K562 (cell line): Measurements from ENCODE around the gene ATRNL1. TPM values are rescaled to one million over a fixed set of nuclear protein-coding genes. Genes with fewer than 3 reads are reported as not detected.

Experiments
- ATAC-seq: fragments of 200-7000 bp; cut with Tn5 transposase; 3 replicates; pipeline ENCODE4 v1.9.1; 2020; ENCODE audit warnings: moderate library complexity
- BruUV-seq: library from RNA; stranded (reverse); fragments of 400-500 nt; replicated peaks from 2 replicates; lab custom pipeline; 2021; lab: Mats Ljungman, UMichigan
- CTCF ChIA-PET: fragments of 300-600 bp; formaldehyde crosslinking; extraction: SDS; loops from one replicate; lab custom pipeline; 2021; ENCODE audit warnings: low intra/inter-chr PET ratio; lab: Yijun Ruan, JAX
- POLR2A ChIA-PET: fragments of 300-600, 350-650 bp; sonication (Branson Sonifier 250); formaldehyde crosslinking; extraction: SDS; loops from one replicate; lab custom pipeline; 2021; ENCODE audit warnings: antibody characterized with exemption, inconsistent platforms; lab: Yijun Ruan, JAX
- DNase-seq, 4 experiments: peaks; one replicate each; pipeline versions ENCODE4 v3.0.0 to v3.0.0-alpha.2; 2011 to 2018; ENCODE audit warnings: low spot score in 3 of 4, mixed read lengths in 3 of 4; ENCODE audit errors: extremely low read depth in 1 of 4
- FAIRE-seq: peaks from 2 replicates; lab custom pipeline; 2011; peaks lifted over from hg19 to GRCh38; lab: Jason Lieb, UNC
- H2AFZ ChIP-seq: 2 replicates; pipeline ENCODE4 v1.6.0; 2011; ENCODE audit warnings: low read depth, low read length, control low read depth, inconsistent platforms
- H3K27ac ChIP-seq: fragments of 200-600 bp; 3 replicates; pipeline ENCODE4 v1.8.0; 2011; ENCODE audit warnings: low read depth, mild to moderate bottlenecking, control low read depth, inconsistent platforms, low read length, moderate library complexity, mixed read lengths; ENCODE audit errors: extremely low read depth
- H3K27me3 ChIP-seq, 2 experiments: fragments of 300-600 bp in 1 of 2; 2 replicates in 1 of 2; 3 replicates in 1 of 2; pipeline versions ENCODE4 v1.6.0 to v1.8.0; 2011; ENCODE audit warnings: inconsistent platforms in 2 of 2, low read length in 2 of 2, mild to moderate bottlenecking in 1 of 2, mixed read lengths in 1 of 2, moderate library complexity in 1 of 2; ENCODE audit not compliant: control insufficient read depth in 2 of 2, insufficient read depth in 2 of 2
- H3K36me3 ChIP-seq: fragments of 300-600 bp; 3 replicates; pipeline ENCODE4 v1.8.0; 2011; ENCODE audit warnings: mild to moderate bottlenecking, low read length, inconsistent platforms; ENCODE audit not compliant: control insufficient read depth, insufficient read depth
- H3K4me1 ChIP-seq, 2 experiments: fragments of 200-600 bp in 1 of 2; replicated peaks in 1 of 2; 2 replicates in 1 of 2; 3 replicates in 1 of 2; pipeline versions ENCODE4 v1.5.1 to v1.8.0; 2011; ENCODE audit warnings: inconsistent platforms in 2 of 2, low read length in 2 of 2, mild to moderate bottlenecking in 1 of 2, mixed read lengths in 1 of 2, moderate library complexity in 1 of 2; ENCODE audit not compliant: control insufficient read depth in 2 of 2, insufficient read depth in 2 of 2
- H3K4me2 ChIP-seq: 2 replicates; pipeline ENCODE4 v1.6.1; 2011; ENCODE audit warnings: low read length, control low read depth, inconsistent platforms, mixed read lengths; ENCODE audit not compliant: insufficient read depth
- H3K4me3 ChIP-seq: fragments of 200-600 bp; sonication (generic), shearing (Covaris generic); 2 replicates; pipeline ENCODE4 v1.5.1; 2016; ENCODE audit warnings: control low read depth, inconsistent platforms
- H3K79me2 ChIP-seq: fragments of 200-600 bp; 3 replicates; pipeline ENCODE4 v1.8.0; 2011; ENCODE audit warnings: low read length, inconsistent platforms; ENCODE audit not compliant: control insufficient read depth, insufficient read depth
- H3K9ac ChIP-seq, 2 experiments: 2 replicates each; pipeline versions ENCODE4 v1.6.0 to v1.6.1; 2011; ENCODE audit warnings: low read depth in 2 of 2, low read length in 2 of 2, control low read depth in 1 of 2, inconsistent platforms in 1 of 2, mild to moderate bottlenecking in 1 of 2, mixed read lengths in 1 of 2; ENCODE audit not compliant: insufficient read depth in 1 of 2
- H3K9me1 ChIP-seq: one replicate; pipeline ENCODE4 v1.6.0; 2011; ENCODE audit warnings: inconsistent platforms, mild to moderate bottlenecking, low read length, moderate library complexity; ENCODE audit not compliant: control insufficient read depth, insufficient read depth
- H3K9me3 ChIP-seq: replicated peaks from 2 replicates; pipeline ENCODE4 v1.5.1; 2011; ENCODE audit warnings: low read depth, low read length, inconsistent platforms; ENCODE audit not compliant: control insufficient read depth, insufficient read depth
- H4K20me1 ChIP-seq: replicated peaks from 2 replicates; pipeline ENCODE4 v1.6.1; 2011; ENCODE audit warnings: low read length, inconsistent platforms, mixed read lengths; ENCODE audit not compliant: control insufficient read depth, insufficient read depth
- ADNP ChIP-seq: fragments of 200-800 bp; sonication (Bioruptor generic); IDR thresholded peaks from 2 replicates; pipeline ENCODE4 v1.6.1; 2016; ENCODE audit warnings: missing genetic modification characterization, missing compliant biosample characterization
- BRF2 ChIP-seq: IDR thresholded peaks from 3 replicates; pipeline ENCODE4 v1.6.1; 2011; ENCODE audit warnings: borderline replicate concordance, mild to moderate bottlenecking; ENCODE audit not compliant: insufficient read length, insufficient read depth
- E2F1 ChIP-seq: sonication (generic); formaldehyde crosslinking; IDR thresholded peaks from 2 replicates; pipeline ENCODE4 v1.8.1; 2023; ENCODE audit warnings: mild to moderate bottlenecking, missing genetic modification reagents, moderate library complexity
- HINFP ChIP-seq: fragments of 450-650 bp; conservative IDR thresholded peaks from 2 replicates; pipeline ENCODE4 v1.6.1; 2016; ENCODE audit warnings: missing genetic modification characterization, low read depth, mild to moderate bottlenecking, control low read depth, missing compliant biosample characterization
- KAT2B ChIP-seq: IDR thresholded peaks from one replicate; pipeline ENCODE4 v1.6.1; 2012; ENCODE audit warnings: low read depth, mild to moderate bottlenecking, control low read depth, inconsistent platforms, low read length, moderate library complexity
- PPARD ChIP-seq: fragments of 250-450 bp; sonication (Bioruptor Pico); IDR thresholded peaks from 2 replicates; pipeline ENCODE4 v1.8.0; 2022; ENCODE audit warnings: inconsistent platforms, mild to moderate bottlenecking, moderate library complexity
- SIN3A ChIP-seq, 2 experiments: fragments of 150-350 bp in 1 of 2; IDR thresholded peaks; 2 replicates each; pipeline ENCODE4 v1.6.1; 2011 to 2016; ENCODE audit warnings: borderline replicate concordance in 2 of 2, low read depth in 2 of 2, low read length in 2 of 2, mild to moderate bottlenecking in 2 of 2, moderate library complexity in 2 of 2; ENCODE audit not compliant: control insufficient read depth in 1 of 2
- SNRNP70 ChIP-seq: fragments of 200-400 bp; formaldehyde crosslinking; optimal IDR thresholded peaks from 2 replicates; pipeline ENCODE3; 2017; ENCODE audit warnings: low read depth, low read length
- SP1 ChIP-seq: sonication (generic); formaldehyde crosslinking; IDR thresholded peaks from 2 replicates; pipeline ENCODE4 v1.8.1; 2022; ENCODE audit warnings: mild to moderate bottlenecking, missing genetic modification reagents
- ZNF311 ChIP-seq: fragments of 250-450 bp; sonication (Bioruptor Pico); IDR thresholded peaks from 2 replicates; pipeline ENCODE4 v1.4.0; 2020; ENCODE audit warnings: mild to moderate bottlenecking, moderate library complexity
- WGBS: fragments of 100-300 bp; shearing (Covaris generic); methylation state at CpG from one replicate; pipeline ENCODE4 v1.1.6; 2016; ENCODE audit warnings: low coverage, mixed read lengths; ENCODE audit not compliant: insufficient coverage; ENCODE audit errors: missing lambda C conversion rate; 5-methylcytosine and 5-hydroxymethylcytosine counted together
- in situ Hi-C: fragments of 300-500 bp; cut with MboI; formaldehyde crosslinking; loops from 4 replicates; pipeline ENCODE4 v1.15.0; 2018; ENCODE audit warnings: inconsistent platforms, mixed read lengths
- intact Hi-C: fragments of 100-400 bp; cut with micrococcal nuclease; formaldehyde crosslinking; loops from 2 replicates; pipeline ENCODE4 v1.14.2; 2022
- polyA plus RNA-seq, 8 experiments: library from polyadenylated mRNA; depleted of rRNA in 4 of 8; stranded (reverse) in 5 of 8; unstranded in 3 of 8; fragments of >200 nt; fragmentation: Nextera tagmentation in 2 of 8; fragmentation: Illumina TruSeq in 1 of 8; extraction: Ambion mirVana in 2 of 8; extraction: Trizol in 1 of 8; gene quantifications; 2 replicates each; pipeline versions ENCODE4 v1.2.1 to v1.2.3, GENCODE V29; 2011 to 2014; ENCODE audit warnings: inconsistent platforms in 1 of 8, missing spikeins in 1 of 8
- total RNA-seq, 7 experiments: library from RNA; depleted of rRNA in 6 of 7; stranded (reverse); fragments of >200 nt in 6 of 7; fragmentation: Illumina TruSeq in 2 of 7; extraction: Trizol in 2 of 7; gene quantifications; 2 replicates each; pipeline versions ENCODE4 v1.2.1 to v1.2.3, GENCODE V29; 2011 to 2021; ENCODE audit warnings: low replicate concordance in 1 of 7
- TF ChIP-seq, protein P1 (sequence below), 2 experiments: fragments of 150-350 bp in 1 of 2; IDR thresholded peaks; 2 replicates each; pipeline ENCODE4 v1.6.1; 2012 to 2016; ENCODE audit warnings: low read depth in 2 of 2, low read length in 2 of 2, mild to moderate bottlenecking in 1 of 2, moderate library complexity in 1 of 2

The ATRNL1 gene
- total and polyA plus RNA-seq, 9 of the 15 experiments (the other 6 are each of a cell fraction or from before 2014, with no cell fraction given) = 0.18 TPM; not detected in 8

GRCh38 chr10:115773832-115774231, 680.7 kb downstream of the ATRNL1 start (continued):
- TF ChIP-seq HINFP (tag) = no peak
- TF ChIP-seq ADNP = no peak
- TF ChIP-seq, all 486 proteins: peak for 0

- Histone ChIP-seq H3K9ac (no peak overlapping the region), H3K4me3 (no peak overlapping the region), H3K4me2 (no peak overlapping the region), H3K79me2 (no peaks in the 10 kb centered on the region), H3K36me3 (no peaks in the 10 kb centered on the region), H3K4me1 (no peaks in the 10 kb centered on the region), H3K27ac (no peak overlapping the region), H3K9me3 (no peaks in the 10 kb centered on the region), H2AFZ (no peak overlapping the region), H4K20me1 (no peaks in the 10 kb centered on the region), H3K27me3 (no peaks in the 10 kb centered on the region), H3K9me1 (no peaks in the 10 kb centered on the region)
- DNase-seq (no peak), ATAC-seq (no peak), FAIRE-seq (no peak)
- intact Hi-C loops (no loop called here), in situ Hi-C loops (no loop called here)
- POLR2A ChIA-PET = no interaction called here
- WGBS = 0% methylated on average over 2 of the region's 2 CpGs
- BruUV-seq = no TSS peak
- CTCF ChIA-PET = no interaction called here
- TF ChIP-seq SNRNP70 = no peak
- TF ChIP-seq E2F1 (CRISPR knock-in tag) = no peak
- TF ChIP-seq, protein P1, sequence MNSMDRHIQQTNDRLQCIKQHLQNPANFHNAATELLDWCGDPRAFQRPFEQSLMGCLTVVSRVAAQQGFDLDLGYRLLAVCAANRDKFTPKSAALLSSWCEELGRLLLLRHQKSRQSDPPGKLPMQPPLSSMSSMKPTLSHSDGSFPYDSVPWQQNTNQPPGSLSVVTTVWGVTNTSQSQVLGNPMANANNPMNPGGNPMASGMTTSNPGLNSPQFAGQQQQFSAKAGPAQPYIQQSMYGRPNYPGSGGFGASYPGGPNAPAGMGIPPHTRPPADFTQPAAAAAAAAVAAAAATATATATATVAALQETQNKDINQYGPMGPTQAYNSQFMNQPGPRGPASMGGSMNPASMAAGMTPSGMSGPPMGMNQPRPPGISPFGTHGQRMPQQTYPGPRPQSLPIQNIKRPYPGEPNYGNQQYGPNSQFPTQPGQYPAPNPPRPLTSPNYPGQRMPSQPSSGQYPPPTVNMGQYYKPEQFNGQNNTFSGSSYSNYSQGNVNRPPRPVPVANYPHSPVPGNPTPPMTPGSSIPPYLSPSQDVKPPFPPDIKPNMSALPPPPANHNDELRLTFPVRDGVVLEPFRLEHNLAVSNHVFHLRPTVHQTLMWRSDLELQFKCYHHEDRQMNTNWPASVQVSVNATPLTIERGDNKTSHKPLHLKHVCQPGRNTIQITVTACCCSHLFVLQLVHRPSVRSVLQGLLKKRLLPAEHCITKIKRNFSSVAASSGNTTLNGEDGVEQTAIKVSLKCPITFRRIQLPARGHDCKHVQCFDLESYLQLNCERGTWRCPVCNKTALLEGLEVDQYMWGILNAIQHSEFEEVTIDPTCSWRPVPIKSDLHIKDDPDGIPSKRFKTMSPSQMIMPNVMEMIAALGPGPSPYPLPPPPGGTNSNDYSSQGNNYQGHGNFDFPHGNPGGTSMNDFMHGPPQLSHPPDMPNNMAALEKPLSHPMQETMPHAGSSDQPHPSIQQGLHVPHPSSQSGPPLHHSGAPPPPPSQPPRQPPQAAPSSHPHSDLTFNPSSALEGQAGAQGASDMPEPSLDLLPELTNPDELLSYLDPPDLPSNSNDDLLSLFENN (IDR thresholded peaks at IDR 0.05; ENCODE audit: low read depth in 2 of 2, low read length in 2 of 2) = no peak
- no peak for TF ChIP-seq ZNF311 (CRISPR knock-in tag)
- TF ChIP-seq PPARD (CRISPR knock-in tag) = no peak
- TF ChIP-seq SP1 (CRISPR knock-in tag) = no peak
- no peak for TF ChIP-seq BRF2
- no peak for TF ChIP-seq SIN3A (IDR thresholded peaks at IDR 0.05; ENCODE audit: borderline replicate concordance in 2 of 2, control insufficient read depth in 1 of 2, low read depth in 2 of 2, low read length in 2 of 2)
- TF ChIP-seq KAT2B = no peak
These were observed 681.6 kb downstream of the ATRNL1 start for GRCh38 chr10:115774721-115775120.
